Type B pancreatic cell (in vitro differentiated cells): ENCODE results near the gene LIME1. TPM values are rescaled to one million over a fixed set of nuclear protein-coding genes. Genes with fewer than 3 reads are reported as not detected.

Experiments
- DNase-seq: peaks from one replicate; pipeline ENCODE4 v3.0.0; 2021; ENCODE audit warnings: mixed read lengths; ENCODE audit not compliant: unreplicated experiment; ENCODE audit errors: extremely low spot score
- H3K27ac Mint-ChIP-seq: 2 replicates; pipeline ENCODE4 v1.8.0; 2021; ENCODE audit warnings: mild to moderate bottlenecking, mixed read lengths
- H3K27me3 Mint-ChIP-seq: 2 replicates; pipeline ENCODE4 v1.8.0; 2021; ENCODE audit warnings: mixed read lengths
- H3K36me3 Mint-ChIP-seq: 2 replicates; pipeline ENCODE4 v1.8.0; 2021; ENCODE audit warnings: mixed read lengths
- H3K4me1 Mint-ChIP-seq: one replicate; pipeline ENCODE4 v1.8.0; 2021; ENCODE audit warnings: mixed read lengths; ENCODE audit not compliant: unreplicated experiment
- H3K4me3 Mint-ChIP-seq: 2 replicates; pipeline ENCODE4 v1.8.0; 2021; ENCODE audit warnings: mild to moderate bottlenecking, mixed read lengths
- H3K9me3 Mint-ChIP-seq: 2 replicates; pipeline ENCODE4 v1.8.0; 2021; ENCODE audit warnings: mixed read lengths
- total RNA-seq: library from RNA; stranded (reverse); gene quantifications from 2 replicates; pipeline ENCODE4 v1.2.1, GENCODE V29; 2021; ENCODE audit warnings: low replicate concordance
- TF ChIP-seq, protein P1 (sequence below): fragments of 200-600 bp; sonication (generic); conservative IDR thresholded peaks from 2 replicates; pipeline ENCODE4 v1.5.0; 2021; ENCODE audit warnings: antibody characterized with exemption, mild to moderate bottlenecking

Gene LIME1
- total RNA-seq, 1 donor from 2014 or later = 11.3 TPM

DNA sequence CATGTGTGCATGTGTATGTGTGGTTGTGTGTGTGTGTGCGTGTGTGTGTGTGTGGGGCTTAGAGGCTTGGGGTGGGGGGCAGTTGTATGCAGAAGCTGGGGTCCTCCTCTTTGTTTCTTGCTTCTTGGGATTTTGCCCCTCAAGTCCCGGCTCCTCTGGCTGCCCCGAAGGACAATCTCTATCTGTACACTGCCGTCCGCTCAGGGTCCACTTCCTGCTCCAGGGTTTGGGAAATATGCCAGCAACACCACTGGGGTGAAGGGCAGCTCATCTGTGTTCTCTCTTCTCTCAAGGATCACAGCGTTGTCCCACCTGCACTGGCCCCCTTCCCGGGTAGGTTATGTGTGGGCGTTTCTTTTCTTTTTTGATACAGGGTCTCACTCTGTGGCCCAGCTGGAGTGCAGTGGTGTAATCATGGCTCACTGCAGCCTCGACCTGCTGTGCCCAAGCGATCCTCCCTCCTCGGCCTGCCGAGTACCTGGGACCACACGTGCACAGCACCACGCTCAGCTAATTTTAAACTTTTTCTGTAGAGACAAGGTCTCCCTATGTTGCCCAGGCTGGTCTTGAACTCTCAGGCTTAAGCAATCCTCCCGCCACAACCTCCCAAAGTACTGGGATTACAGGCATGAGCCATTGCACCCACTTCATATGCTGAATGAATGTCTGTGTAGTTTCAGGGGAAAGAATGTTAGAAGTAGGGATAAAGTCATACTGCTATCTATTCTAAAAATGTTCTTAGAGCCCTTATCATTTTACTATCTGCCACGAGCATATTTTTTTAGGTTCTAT lies 28.8 kb downstream of the LIME1 start:
- no peaks in the 10 kb centered on the region for H3K4me1 Mint-ChIP-seq
- TF ChIP-seq, protein P1, sequence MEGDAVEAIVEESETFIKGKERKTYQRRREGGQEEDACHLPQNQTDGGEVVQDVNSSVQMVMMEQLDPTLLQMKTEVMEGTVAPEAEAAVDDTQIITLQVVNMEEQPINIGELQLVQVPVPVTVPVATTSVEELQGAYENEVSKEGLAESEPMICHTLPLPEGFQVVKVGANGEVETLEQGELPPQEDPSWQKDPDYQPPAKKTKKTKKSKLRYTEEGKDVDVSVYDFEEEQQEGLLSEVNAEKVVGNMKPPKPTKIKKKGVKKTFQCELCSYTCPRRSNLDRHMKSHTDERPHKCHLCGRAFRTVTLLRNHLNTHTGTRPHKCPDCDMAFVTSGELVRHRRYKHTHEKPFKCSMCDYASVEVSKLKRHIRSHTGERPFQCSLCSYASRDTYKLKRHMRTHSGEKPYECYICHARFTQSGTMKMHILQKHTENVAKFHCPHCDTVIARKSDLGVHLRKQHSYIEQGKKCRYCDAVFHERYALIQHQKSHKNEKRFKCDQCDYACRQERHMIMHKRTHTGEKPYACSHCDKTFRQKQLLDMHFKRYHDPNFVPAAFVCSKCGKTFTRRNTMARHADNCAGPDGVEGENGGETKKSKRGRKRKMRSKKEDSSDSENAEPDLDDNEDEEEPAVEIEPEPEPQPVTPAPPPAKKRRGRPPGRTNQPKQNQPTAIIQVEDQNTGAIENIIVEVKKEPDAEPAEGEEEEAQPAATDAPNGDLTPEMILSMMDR = no peak
- H3K36me3 Mint-ChIP-seq = peaks cover 5% of the 10 kb centered on the region
- no peaks in the 10 kb centered on the region for H3K27me3 Mint-ChIP-seq
- no peaks in the 10 kb centered on the region for H3K9me3 Mint-ChIP-seq
- no peak overlapping the region for H3K4me3 Mint-ChIP-seq
- no peak overlapping the region for H3K27ac Mint-ChIP-seq
- DNase-seq = no peak

DNA sequence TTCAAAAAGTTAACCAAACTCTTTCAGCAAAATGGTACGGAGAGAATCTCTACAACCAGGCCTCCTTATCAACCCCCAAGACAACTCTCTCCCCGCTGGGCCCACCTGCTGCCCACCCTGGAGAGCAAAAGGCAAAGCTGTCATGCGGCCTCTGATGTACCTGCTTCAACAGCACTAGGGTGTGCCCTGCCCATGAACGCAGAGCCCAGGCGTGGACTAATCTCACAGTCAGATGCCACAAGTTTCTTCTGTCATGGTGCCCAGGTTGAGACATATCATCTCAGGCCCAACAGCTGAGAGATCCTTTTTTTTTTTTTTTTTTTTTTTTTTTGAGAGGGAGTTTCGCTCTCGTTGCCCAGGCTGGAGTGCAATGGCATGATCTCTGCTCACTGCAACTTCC lies 29.4 kb downstream of the LIME1 start:
- no peaks in the 10 kb centered on the region for H3K4me1 Mint-ChIP-seq
- TF ChIP-seq, protein P1 = no peak
- no peak overlapping the region for H3K4me3 Mint-ChIP-seq
- H3K27ac Mint-ChIP-seq = no peak overlapping the region
- no peak for DNase-seq
- no peaks in the 10 kb centered on the region for H3K27me3 Mint-ChIP-seq
- H3K36me3 Mint-ChIP-seq = peaks cover 5% of the 10 kb centered on the region
- no peaks in the 10 kb centered on the region for H3K9me3 Mint-ChIP-seq

DNA sequence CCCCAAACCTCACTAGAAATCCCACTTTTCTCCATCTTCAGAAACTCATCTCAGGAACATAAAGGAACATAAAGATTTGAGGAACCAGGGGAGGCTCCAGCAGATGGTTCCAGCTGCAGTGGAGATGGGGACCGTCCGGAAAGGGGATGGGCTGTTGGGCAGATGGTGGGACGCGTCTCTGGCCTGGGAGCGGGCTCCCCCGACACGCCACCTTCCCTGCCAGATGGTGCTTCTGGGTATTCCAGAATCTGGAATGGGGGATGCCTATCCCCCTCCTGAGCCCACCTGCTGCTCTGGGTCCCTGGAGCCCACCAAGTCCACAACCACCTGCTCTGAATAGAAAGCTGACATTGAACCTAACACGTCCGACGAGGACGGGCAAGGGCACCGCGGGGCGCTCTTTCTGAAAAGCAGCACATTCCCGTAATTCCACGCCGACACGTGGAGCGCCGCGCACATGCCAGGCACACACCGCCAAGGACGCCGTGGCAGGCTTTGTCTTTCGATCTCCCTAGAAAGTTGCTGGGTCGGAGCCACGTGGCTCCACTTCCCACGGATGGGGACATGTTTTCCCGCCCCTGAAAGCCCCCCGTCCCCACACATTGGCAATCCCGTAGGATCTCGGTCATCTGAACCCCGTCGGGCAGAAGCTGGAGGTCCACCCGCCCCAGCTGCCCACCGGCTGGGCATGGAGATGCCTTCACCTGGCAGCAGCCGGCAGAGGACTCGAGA lies 30.4 kb downstream of the LIME1 start:
- DNase-seq = no peak
- Mint-ChIP-seq H3K4me1 (no peaks in the 10 kb centered on the region), H3K27me3 (no peaks in the 10 kb centered on the region), H3K9me3 (no peaks in the 10 kb centered on the region), H3K36me3 (peaks cover 5% of the 10 kb centered on the region), H3K4me3 (no peak overlapping the region), H3K27ac (no peak overlapping the region)
- TF ChIP-seq, protein P1 = no peak

DNA sequence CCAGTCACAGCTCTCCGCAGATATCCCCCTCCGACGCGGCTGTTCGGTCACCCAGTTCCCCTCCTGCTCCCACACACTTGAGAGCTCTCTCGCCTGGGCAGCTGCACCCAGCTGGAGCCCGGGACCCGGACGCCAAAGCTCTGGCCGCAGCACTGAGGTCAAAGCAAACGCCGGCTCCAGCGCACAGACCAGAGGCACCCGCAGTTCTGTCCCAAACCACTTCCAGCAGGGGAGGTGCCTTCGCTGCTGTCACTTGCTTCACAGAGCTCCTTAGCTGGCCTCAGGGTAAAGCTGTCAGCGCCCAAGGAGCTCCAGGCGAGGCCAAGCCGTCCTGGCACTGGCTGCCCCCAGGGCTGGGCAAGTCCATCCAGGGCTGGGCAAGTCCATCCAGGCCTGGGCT lies 31.0 kb downstream of the LIME1 start:
- DNase-seq = no peak
- TF ChIP-seq, protein P1 = no peak
- Mint-ChIP-seq H3K4me3 (no peak overlapping the region), H3K9me3 (no peaks in the 10 kb centered on the region), H3K36me3 (peaks cover 5% of the 10 kb centered on the region), H3K4me1 (no peaks in the 10 kb centered on the region), H3K27ac (no peak overlapping the region), H3K27me3 (no peaks in the 10 kb centered on the region)

DNA sequence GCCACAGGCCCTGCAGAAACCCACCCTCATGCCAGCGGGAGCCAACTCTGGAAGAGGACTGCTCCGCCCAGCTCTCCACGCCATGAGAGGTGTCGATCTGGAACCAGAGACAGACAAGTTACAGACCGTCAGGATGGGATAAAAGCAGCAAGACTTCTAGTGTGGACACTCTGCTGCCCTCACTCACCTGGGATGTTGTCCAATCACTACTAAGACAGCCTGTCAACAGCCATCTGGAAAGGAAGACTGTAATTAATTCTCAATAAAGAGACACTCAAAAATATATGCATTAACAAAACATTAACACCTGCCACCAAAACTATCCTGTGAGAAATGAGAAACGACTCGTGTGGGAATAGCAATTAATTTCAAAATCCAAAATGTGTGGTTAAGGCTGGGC lies 31.4 kb downstream of the LIME1 start:
- Mint-ChIP-seq H3K4me1 (no peaks in the 10 kb centered on the region), H3K36me3 (peaks cover 5% of the 10 kb centered on the region), H3K4me3 (no peak overlapping the region), H3K27me3 (no peaks in the 10 kb centered on the region), H3K27ac (no peak overlapping the region), H3K9me3 (no peaks in the 10 kb centered on the region)
- DNase-seq = no peak
- TF ChIP-seq, protein P1 = no peak
